Measurements from ENCODE around the gene AKNAD1.
A peak's percentile ranks its signal among the peaks of the same experiment; 100 is the strongest.

The AKNAD1 gene

GRCh38 chr1:108856994-108857393 lies at the start of gene AKNAD1:
TSS of gene AKNAD1 (minus strand) at chr1:108857094. CDS start at chr1:108852664, 4,430 bp downstream.
- no peak for TF ChIP-seq TCF4 (CRISPR knock-in tag; IDR thresholded peaks at IDR 0.05; ENCODE audit: borderline replicate concordance)
- ATAC-seq, result no peak

GRCh38 chr1:108901106-108901505 lies 44.2 kb upstream of the AKNAD1 start:
- TF ChIP-seq POU6F1 (CRISPR knock-in tag; IDR thresholded peaks at IDR 0.05; ENCODE audit: borderline replicate concordance, low read depth), result no peak
- TF ChIP-seq ISL1 (CRISPR knock-in tag; IDR thresholded peaks at IDR 0.05), result no peak
- no peak for TF ChIP-seq SNAI2 (CRISPR knock-in tag; IDR thresholded peaks at IDR 0.05)
- TF ChIP-seq CREB5 (CRISPR knock-in tag; IDR thresholded peaks at IDR 0.05; ENCODE audit: low read depth), result no peak
- no peak for TF ChIP-seq RARB (CRISPR knock-in tag; IDR thresholded peaks at IDR 0.05)
- no peak for TF ChIP-seq PPARA (CRISPR knock-in tag; IDR thresholded peaks at IDR 0.05; ENCODE audit: borderline replicate concordance)
- TF ChIP-seq BACH2 (CRISPR knock-in tag; IDR thresholded peaks at IDR 0.05; ENCODE audit: borderline replicate concordance), result no peak
- no peak for TF ChIP-seq ZNF8 (CRISPR knock-in tag; IDR thresholded peaks at IDR 0.05)
- no peak for TF ChIP-seq TSHZ2 (CRISPR knock-in tag; IDR thresholded peaks at IDR 0.05)
- TF ChIP-seq ARNTL (CRISPR knock-in tag; IDR thresholded peaks at IDR 0.05; ENCODE audit: borderline replicate concordance, low read depth), result no peak
- TF ChIP-seq CSRNP3 (CRISPR knock-in tag; IDR thresholded peaks at IDR 0.05), result no peak
- TF ChIP-seq ZFP30 (CRISPR knock-in tag; IDR thresholded peaks at IDR 0.05), result no peak
- no peak for TF ChIP-seq CSDC2 (CRISPR knock-in tag; IDR thresholded peaks at IDR 0.05)
- TF ChIP-seq OSR1 (CRISPR knock-in tag; IDR thresholded peaks at IDR 0.05), result no peak
- TF ChIP-seq TOX (CRISPR knock-in tag; IDR thresholded peaks at IDR 0.05; ENCODE audit: borderline replicate concordance), result no peak
- no peak for TF ChIP-seq TCF4 (CRISPR knock-in tag; IDR thresholded peaks at IDR 0.05; ENCODE audit: borderline replicate concordance)
- TF ChIP-seq ZNF565 (CRISPR knock-in tag; conservative IDR thresholded peaks at IDR 0.05; ENCODE audit: low read depth), result no peak
- TF ChIP-seq ZFP3 (CRISPR knock-in tag; IDR thresholded peaks at IDR 0.05), result no peak
- no peak for TF ChIP-seq ZC3H10 (CRISPR knock-in tag; IDR thresholded peaks at IDR 0.05)
- no peak for TF ChIP-seq PATZ1 (CRISPR knock-in tag; IDR thresholded peaks at IDR 0.05; ENCODE audit: borderline replicate concordance)
- no peak for ATAC-seq

GRCh38 chr1:108897865-108898720 lies 41.2 kb upstream of the AKNAD1 start:
- peak; percentile 93 for ATAC-seq
- TF ChIP-seq CREB5 (CRISPR knock-in tag; IDR thresholded peaks at IDR 0.05; ENCODE audit: low read depth) (no peak), PATZ1 (CRISPR knock-in tag; IDR thresholded peaks at IDR 0.05; ENCODE audit: borderline replicate concordance) (no peak), ARNTL (CRISPR knock-in tag; IDR thresholded peaks at IDR 0.05; ENCODE audit: borderline replicate concordance, low read depth) (no peak), ZNF70 (CRISPR knock-in tag; IDR thresholded peaks at IDR 0.05) (no peak), TSHZ2 (CRISPR knock-in tag; IDR thresholded peaks at IDR 0.05) (no peak), TCF4 (CRISPR knock-in tag; IDR thresholded peaks at IDR 0.05; ENCODE audit: borderline replicate concordance) (no peak), RARB (CRISPR knock-in tag; IDR thresholded peaks at IDR 0.05) (no peak)
